Endodermal cell (in vitro differentiated cells): Measurements from ENCODE around the gene RALGPS1. TPM values are rescaled to one million over a fixed set of nuclear protein-coding genes. Genes with fewer than 3 reads are reported as not detected.

Experiments used
- DNase-seq: peaks from one replicate; pipeline ENCODE4 v3.0.0-alpha.2; 2017
- H3K27ac ChIP-seq: 2 replicates; pipeline ENCODE4 v1.5.1; 2013; ENCODE audit warnings: mild to moderate bottlenecking, low read depth, low read length, moderate library complexity
- H3K27me3 ChIP-seq: 2 replicates; pipeline ENCODE4 v1.6.1; 2013; ENCODE audit warnings: mild to moderate bottlenecking, low read length, moderate library complexity; ENCODE audit not compliant: insufficient read depth, control insufficient read depth, poor library complexity, severe bottlenecking
- H3K36me3 ChIP-seq: 2 replicates; pipeline ENCODE4 v1.7.0; 2013; ENCODE audit warnings: mild to moderate bottlenecking, low read length, moderate library complexity; ENCODE audit not compliant: control insufficient read depth, insufficient read depth
- H3K4me1 ChIP-seq: one replicate; pipeline ENCODE4 v1.7.0; 2013; ENCODE audit warnings: low read length; ENCODE audit not compliant: control insufficient read depth, insufficient read depth
- H3K4me3 ChIP-seq: 2 replicates; pipeline ENCODE4 v1.5.1; 2013; ENCODE audit warnings: mild to moderate bottlenecking, low read length, moderate library complexity
- H3K9ac ChIP-seq: 2 replicates; pipeline ENCODE4 v1.6.1; 2013; ENCODE audit warnings: mild to moderate bottlenecking, low read length, moderate library complexity; ENCODE audit not compliant: poor library complexity, severe bottlenecking; ENCODE audit errors: extremely low read depth
- H3K9me3 ChIP-seq: 2 replicates; pipeline ENCODE4 v1.6.1; 2013; ENCODE audit warnings: mild to moderate bottlenecking, low read length, moderate library complexity; ENCODE audit not compliant: control insufficient read depth
- H3K27ac Mint-ChIP-seq: 2 replicates; pipeline ENCODE4 v1.8.0; 2020; ENCODE audit warnings: mixed read lengths
- H3K27me3 Mint-ChIP-seq: 2 replicates; pipeline ENCODE4 v1.8.0; 2021; ENCODE audit warnings: mild to moderate bottlenecking, mixed read lengths; ENCODE audit not compliant: insufficient read depth
- H3K36me3 Mint-ChIP-seq: 2 replicates; pipeline ENCODE4 v1.8.0; 2020; ENCODE audit warnings: low read depth, mixed read lengths
- H3K4me1 Mint-ChIP-seq: 2 replicates; pipeline ENCODE4 v1.8.0; 2020; ENCODE audit warnings: mixed read lengths
- H3K4me3 Mint-ChIP-seq: 2 replicates; pipeline ENCODE4 v1.8.0; 2020; ENCODE audit warnings: mild to moderate bottlenecking, moderate library complexity, mixed read lengths
- H3K9me3 Mint-ChIP-seq: 2 replicates; pipeline ENCODE4 v1.8.0; 2020; ENCODE audit warnings: mild to moderate bottlenecking, mixed read lengths
- CTCF ChIP-seq: fragments of 200-600 bp; sonication (generic); conservative IDR thresholded peaks from 2 replicates; pipeline ENCODE4 v1.5.0; 2021; ENCODE audit warnings: antibody characterized with exemption, mild to moderate bottlenecking
- WGBS, 2 experiments: methylation state at CpG; one replicate each; pipeline versions ENCODE4 v1.1.5 to v1.1.7; 2013; ENCODE audit warnings: missing lambda C conversion rate in 2 of 2, mixed read lengths in 1 of 2; ENCODE audit not compliant: insufficient coverage in 1 of 2, insufficient read length in 1 of 2; 5-methylcytosine and 5-hydroxymethylcytosine counted together
- total RNA-seq, 2 donors: library from RNA; stranded (reverse); fragmentation: NEBNext Ultra II Directional in 1 of 2; extraction: Animal tissue kit (Norgen Biotek cat#: 25700) in 1 of 2; gene quantifications; 2 replicates in 1 of 2; 3 replicates in 1 of 2; pipeline ENCODE4 v1.2.1, GENCODE V29; 2021

Gene RALGPS1
- total RNA-seq, 2 donors from 2014 or later = 23.3 to 25.0 TPM

GRCh38 chr9:126880947-126881332 lies 33.6 kb upstream of the RALGPS1 start:
- H3K4me3 Mint-ChIP-seq = no peak overlapping the region
- H3K27me3 Mint-ChIP-seq = no peaks in the 10 kb centered on the region
- H3K27ac ChIP-seq = no peak overlapping the region
- no peak overlapping the region for H3K27ac Mint-ChIP-seq
- no peak overlapping the region for H3K4me3 ChIP-seq
- no peak for DNase-seq
- TF ChIP-seq CTCF = no peak
- peaks cover 3% of the 10 kb centered on the region for H3K9me3 Mint-ChIP-seq
- no peaks in the 10 kb centered on the region for H3K9me3 ChIP-seq
- peaks cover 46% of the 10 kb centered on the region for H3K36me3 ChIP-seq
- H3K27me3 ChIP-seq = no peaks in the 10 kb centered on the region
- H3K4me1 Mint-ChIP-seq = peaks cover 27% of the 10 kb centered on the region
- H3K4me1 ChIP-seq = peaks cover 7% of the 10 kb centered on the region
- H3K36me3 Mint-ChIP-seq = peaks cover 32% of the 10 kb centered on the region
- WGBS, 2 experiments = 93 to 98% methylated on average over 4 to 6 of the region's 6 CpGs
- H3K9ac ChIP-seq = no peak overlapping the region

- Mint-ChIP-seq H3K4me3 (no peak overlapping the region), H3K9me3 (no peaks in the 10 kb centered on the region), H3K4me1 (peaks cover 32% of the 10 kb centered on the region), H3K36me3 (peaks cover 27% of the 10 kb centered on the region), H3K27ac (no peak overlapping the region), H3K27me3 (no peaks in the 10 kb centered on the region)
- no peak for TF ChIP-seq CTCF
- WGBS, 2 experiments = 96 to 97% methylated on average over 11 of the region's 11 CpGs
- Histone ChIP-seq H3K27ac (no peak overlapping the region), H3K4me1 (peaks cover 11% of the 10 kb centered on the region), H3K9ac (no peak overlapping the region), H3K27me3 (no peaks in the 10 kb centered on the region), H3K9me3 (no peaks in the 10 kb centered on the region), H3K4me3 (no peak overlapping the region), H3K36me3 (peaks cover 46% of the 10 kb centered on the region)
- no peak for DNase-seq
Observed at GRCh38 chr9:126882746-126883145, 31.8 kb upstream of the RALGPS1 start.

- Mint-ChIP-seq H3K36me3 (peaks cover 27% of the 10 kb centered on the region), H3K27ac (no peak overlapping the region)
- 77 to 85% methylated on average over 13 to 15 of the region's 15 CpGs for WGBS, 2 experiments
Observed at GRCh38 chr9:126883636-126884035, 30.9 kb upstream of the RALGPS1 start.

More at GRCh38 chr9:126883636-126884035, 30.9 kb upstream of the RALGPS1 start:
- peak; percentile 61 for DNase-seq
- no peaks in the 10 kb centered on the region for H3K9me3 ChIP-seq
- TF ChIP-seq CTCF = no peak
- H3K4me1 ChIP-seq = peaks cover 11% of the 10 kb centered on the region
- H3K36me3 ChIP-seq = peaks cover 46% of the 10 kb centered on the region
- Mint-ChIP-seq H3K9me3 (no peaks in the 10 kb centered on the region), H3K4me1 (peaks cover 32% of the 10 kb centered on the region), H3K27me3 (no peaks in the 10 kb centered on the region), H3K4me3 (no peak overlapping the region)
- no peak overlapping the region for H3K27ac ChIP-seq
- no peak overlapping the region for H3K4me3 ChIP-seq
- H3K9ac ChIP-seq = no peak overlapping the region
- H3K27me3 ChIP-seq = no peaks in the 10 kb centered on the region
